GM19324 (cell line): ENCODE data around the gene KLHDC7A.
"Not testable (repeated sequence)": the region's sequence is repeated elsewhere in the genome, so short reads cannot be mapped to it uniquely, and the experiment has no call there.

Experiments used
- ATAC-seq: cut with Tn5 transposase; IDR thresholded peaks from one replicate; pipeline ENCODE4 v1.9.1; 2021; ENCODE audit warnings: mild to moderate bottlenecking, moderate library complexity; ENCODE audit not compliant: unreplicated experiment, low FRiP score

The KLHDC7A gene

GRCh38 chr1:18480315-18481189 lies at the start of gene KLHDC7A:
Gene KLHDC7A, plus strand, starts transcription at chr1:18480930. Its CDS starts 52 bp downstream, at chr1:18480982.
- ATAC-seq: no peak

DNA sequence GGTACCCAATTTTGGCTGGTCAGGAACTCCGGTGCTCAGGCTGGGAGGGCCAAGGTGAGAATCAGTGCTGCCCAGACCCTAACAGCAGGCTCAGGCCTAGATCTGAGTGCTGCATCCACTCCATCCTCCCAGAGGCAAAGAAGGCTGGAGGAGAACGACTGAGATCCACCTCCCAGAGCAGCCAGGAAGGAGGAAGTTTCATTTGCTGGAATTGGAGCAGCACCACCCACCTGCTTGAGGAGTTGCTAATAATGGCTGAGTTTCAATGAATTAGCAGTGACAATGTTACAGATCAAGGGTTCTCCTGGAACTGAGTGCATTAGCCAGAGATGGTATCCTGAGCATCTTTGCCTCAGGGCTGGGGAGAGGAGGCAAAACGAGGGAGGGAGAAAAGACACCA lies 46.7 kb upstream of the KLHDC7A start:
- no peak for ATAC-seq

DNA sequence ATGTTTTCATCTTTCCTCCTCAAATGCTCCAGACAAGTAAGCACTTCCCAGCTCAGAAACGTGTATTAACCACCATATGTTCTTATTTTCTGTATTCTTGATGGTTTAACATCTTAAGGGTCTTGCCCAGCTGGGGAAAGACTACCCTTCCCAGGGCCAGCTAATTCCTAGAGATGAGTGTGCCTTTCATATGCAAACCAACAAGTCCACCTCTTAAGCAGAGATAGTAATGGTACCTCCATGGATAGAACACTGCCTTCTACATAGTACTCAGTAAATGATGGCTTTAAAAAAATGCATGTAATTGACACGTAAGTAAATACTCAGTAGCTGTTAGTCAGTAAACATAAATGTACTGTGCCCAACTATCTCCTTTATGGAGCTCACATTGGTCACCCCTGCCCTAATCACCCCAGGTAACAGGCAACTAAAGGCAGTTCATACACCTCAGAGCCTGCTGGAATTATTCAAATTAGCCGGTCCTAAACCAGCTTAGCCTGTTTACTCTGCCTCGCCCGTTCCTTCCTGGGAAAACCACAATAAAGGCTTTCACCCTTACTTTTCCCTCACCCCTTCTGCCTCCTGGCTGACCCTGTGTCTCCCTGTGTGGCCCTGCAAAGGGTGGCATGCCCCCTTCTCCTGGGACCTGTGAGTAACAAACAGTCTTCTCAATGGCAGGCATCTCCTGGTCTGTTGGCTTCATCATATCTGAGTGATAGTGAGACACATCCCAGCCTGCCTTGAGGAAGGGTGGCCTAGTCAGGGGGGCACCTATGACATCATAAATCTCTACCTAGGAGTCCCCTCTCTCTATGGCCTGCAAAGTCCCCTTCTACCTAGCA lies 40.1 kb upstream of the KLHDC7A start:
- ATAC-seq: no peak

DNA sequence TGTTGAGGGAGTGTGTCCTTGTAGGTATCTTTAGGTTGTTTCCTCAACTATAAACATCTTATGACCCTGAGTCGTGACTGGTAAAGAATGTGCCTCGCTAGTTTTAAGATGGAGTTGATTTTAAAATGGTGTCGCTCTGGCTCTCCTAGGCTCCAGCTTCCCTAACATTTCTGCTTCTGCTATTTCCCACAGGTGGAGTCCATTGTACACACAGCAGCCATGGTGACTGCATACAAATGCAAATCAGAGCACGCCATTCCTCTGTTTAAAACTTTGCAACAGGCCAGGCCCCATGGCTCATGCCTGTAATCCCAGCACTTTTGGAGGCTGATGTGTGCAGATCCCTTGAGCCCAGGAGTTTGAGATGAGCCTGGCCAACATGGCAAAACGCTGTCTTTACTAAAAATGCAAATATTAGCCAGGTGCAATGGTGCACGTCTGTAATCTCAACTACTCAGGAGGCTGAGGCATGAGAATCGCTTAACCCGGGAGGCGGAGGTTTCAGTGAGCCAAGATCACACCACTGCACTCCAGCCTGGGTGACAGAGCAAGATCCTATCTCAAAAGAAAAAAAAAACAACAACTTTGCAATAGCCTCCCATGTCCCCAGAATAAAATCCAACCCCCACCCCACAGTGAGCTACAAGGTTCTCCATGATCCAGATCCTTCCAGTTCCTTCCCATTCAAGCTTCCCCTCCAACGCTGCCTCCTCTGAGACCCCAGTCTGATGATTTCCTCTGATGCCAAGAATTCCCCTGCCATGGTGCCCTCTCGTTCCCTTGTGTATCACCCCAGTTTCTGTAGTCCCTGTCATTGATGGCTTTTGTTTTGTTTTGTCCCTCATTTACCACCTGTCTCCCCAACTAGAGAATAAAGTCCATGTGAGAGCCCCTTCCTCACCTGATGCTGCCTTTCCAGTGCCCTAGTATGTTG lies 36.9 kb upstream of the KLHDC7A start:
- no peak for ATAC-seq

DNA sequence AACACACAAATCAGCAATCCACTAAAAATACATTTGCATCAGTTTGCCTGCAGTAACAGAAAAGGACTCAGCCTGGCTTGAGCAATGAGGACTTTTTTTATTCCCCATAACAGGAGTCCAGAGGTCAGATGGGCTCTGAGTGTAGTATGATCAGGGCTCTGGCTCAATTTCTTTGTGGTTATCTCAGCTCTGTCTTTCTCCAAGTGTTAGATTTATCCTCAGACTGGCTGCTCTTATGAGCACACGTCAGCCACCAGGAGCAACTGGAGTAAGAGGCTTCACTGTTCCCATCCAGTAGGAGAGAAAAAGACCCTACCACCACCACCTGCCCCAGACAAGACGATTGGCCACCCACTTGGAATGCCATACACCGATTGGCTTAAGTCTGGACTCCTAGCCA lies 36.2 kb upstream of the KLHDC7A start:
- no peak for ATAC-seq

GRCh38 chr1:18446751-18447150 lies 34.0 kb upstream of the KLHDC7A start:
- no peak for ATAC-seq

DNA sequence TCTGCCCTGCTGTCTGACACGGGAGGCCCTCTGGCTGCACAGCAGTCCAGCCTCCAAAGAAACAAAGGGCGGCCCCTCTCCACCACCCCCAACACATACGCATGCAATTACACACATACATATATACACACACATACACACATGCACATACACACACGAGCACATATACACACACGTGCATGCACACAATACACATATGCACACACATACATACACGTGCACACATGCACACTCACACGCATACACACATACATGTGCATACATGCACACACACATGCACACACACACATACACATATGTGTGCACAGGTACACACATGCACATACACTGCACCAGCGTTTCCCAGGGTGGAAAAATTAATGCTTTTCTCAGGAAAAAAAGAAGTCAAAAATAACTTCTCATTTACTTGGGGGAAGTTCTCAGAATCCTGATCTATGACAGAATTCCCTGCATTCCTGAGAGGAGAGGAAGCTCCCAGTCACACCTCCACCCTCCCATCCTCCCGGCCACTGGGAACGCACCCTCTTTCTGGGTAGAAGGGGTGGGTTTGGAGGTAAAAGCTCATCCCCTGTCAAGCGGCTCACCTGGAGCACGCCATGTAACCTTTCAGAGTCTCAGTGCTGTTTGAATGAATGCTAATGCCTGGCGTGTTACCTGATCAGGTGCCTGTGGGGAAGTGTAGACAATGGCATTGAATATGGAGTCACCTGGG lies 33.1 kb upstream of the KLHDC7A start:
- no peak for ATAC-seq

DNA sequence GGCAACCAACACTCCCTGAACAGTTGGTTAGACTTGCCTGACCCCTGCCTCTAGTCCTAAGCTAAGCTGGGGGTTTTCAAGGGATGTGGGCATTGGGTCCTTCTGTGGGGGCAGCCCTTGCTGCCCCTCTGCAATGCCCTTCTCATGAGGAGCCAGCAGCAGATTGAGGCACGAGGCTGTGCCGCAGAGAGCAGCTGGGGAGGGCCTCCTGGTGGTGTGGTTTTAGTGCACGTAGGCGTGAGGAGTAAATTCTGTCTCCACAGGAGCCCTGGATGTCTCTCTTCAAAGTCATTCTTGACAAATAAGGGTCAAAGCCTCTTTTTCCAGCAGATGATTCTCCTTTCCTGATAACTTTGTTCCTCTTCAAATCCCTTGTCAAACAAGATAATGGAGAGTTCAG lies 31.8 kb upstream of the KLHDC7A start:
- no peak for ATAC-seq

GRCh38 chr1:18452550-18452949 lies 28.2 kb upstream of the KLHDC7A start:
- no peak for ATAC-seq

DNA sequence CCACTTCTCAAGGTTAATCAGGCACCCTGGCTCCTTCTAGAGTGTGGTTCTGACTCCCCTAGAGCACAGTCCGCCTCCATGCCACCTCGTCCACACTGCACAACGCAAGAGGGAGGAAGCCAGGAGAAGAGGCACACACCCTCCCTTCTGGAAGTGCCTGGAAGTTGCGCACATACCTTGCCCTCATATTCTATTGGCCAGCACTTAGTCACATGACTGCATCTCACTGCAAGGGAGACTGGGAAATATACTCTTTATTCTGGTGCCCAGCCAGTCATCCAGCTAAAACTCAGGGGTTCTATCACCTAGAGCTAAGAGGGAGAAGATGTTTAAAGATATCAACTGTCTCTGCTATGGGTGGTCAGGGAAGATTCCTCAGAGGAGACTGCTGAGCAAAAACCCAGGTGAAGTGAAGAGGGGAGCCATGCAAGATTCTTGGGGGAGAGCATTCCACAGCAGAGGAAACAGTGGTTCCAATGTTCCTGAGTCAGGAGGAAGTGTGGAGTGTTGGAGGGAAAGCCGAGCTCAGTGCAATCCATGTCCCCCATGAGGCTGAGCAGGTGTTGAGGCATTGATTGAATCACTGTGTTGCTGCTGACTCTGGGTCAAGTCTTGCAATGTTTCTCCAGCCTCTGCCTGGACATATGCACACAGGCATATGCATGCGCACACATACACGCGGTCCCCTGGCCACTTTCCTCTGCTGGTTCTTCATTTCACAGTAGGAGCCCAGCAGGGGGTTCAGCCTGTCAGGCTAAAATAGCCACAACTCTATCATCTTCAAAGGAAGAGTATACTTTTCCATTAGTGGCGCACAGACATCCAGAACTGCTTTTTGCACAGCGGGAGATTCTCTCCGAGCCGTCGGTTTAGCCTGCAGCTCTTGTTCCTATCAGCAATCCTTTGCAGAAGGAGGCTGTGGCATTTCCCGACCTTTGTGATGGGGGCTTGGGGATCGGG lies 22.3 kb upstream of the KLHDC7A start:
- no peak for ATAC-seq

- ATAC-seq: no peak
Observed at GRCh38 chr1:18461656-18462055, 19.1 kb upstream of the KLHDC7A start.

DNA sequence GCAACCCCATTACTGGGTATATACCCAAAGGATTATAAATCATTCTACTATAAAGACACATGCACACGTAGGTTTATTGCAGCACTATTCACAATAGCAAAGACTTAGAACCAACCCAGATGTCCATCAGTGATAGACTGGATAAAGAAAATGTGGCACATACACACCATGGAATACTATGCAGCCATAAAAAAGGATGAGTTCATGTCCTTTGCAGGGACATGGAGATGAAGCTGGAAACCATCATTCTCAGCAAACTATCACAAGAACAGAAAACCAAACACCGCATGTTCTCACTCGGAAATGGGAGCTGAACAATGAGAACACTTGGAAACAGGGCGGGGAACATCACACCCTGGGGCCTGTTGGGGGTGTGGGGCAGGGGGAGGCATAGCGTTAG lies 18.2 kb upstream of the KLHDC7A start:
- not testable (repeated sequence) for ATAC-seq

DNA sequence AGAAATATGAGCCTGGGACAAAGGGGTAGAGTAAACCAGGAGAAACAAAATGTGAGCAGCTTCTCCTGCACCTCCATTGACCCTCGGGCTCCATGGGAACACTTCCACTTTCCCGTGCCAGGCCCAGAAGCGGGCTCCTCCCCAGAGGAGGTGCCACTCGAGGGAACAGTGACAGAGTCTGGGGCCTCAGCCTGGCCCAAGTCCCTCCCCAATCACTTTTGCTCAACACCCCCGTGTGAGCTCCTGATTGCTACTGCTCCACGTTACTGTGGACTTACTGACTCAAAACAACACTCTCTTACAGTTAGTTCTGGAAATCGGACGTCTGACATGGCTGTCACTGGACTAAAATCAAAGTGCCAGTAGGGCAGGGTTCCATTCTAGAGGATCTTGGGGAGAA lies 17.7 kb upstream of the KLHDC7A start:
- no peak for ATAC-seq

DNA sequence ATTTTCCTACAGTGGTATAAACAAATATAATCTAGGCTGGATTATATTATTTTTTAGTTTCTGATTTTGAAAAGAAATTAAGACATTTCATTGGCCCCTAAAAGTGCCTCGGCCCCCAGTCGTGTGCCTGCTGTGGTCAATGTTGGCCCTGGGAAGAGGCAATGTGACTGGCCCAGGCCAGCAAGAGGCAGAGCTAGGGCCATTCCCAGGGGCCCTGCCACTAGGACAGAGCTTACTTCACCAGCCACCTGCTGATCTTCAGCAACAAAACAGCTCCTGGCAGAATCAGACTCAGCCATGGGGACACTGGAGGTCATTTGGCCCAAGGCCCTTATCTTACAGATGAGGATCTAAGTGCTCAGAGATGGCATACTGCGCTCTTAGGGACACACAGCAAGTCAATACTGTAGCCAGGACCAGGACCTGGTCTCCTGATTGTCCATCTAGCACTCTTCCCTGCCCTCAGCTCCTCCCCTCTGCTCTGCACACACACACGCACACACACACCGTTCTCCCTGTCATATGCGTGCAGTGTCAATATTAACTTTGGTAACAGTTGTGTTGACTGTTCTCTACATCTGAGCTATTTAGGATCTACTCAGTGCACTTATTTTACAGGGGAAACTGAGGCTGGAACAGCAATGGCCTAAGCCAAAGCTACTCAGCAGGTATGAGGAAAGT lies 16.6 kb upstream of the KLHDC7A start:
- ATAC-seq: no peak

GRCh38 chr1:18464665-18465050 lies 16.1 kb upstream of the KLHDC7A start:
- no peak for ATAC-seq

GRCh38 chr1:18466676-18467075 lies 14.1 kb upstream of the KLHDC7A start:
- ATAC-seq: no peak

DNA sequence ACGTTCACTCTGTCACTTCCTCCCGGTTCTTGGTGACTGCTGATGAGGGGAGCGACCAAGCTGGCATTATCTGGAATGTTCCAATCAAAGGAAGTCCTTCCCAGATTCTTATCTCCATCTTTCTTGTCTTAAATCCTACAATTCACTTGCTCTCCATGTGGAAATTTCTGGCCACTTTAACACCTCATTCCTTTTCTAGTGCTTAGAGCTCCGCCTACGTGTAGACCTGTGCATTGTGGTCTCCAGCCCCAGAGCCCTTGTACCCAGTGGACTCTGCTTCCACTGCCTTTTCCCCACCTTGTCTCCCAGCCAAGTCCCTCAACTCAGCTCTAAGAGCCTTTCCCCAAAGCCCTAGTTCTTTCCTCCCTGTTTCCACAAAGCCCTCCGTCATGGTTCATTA lies 12.2 kb upstream of the KLHDC7A start:
- no peak for ATAC-seq

DNA sequence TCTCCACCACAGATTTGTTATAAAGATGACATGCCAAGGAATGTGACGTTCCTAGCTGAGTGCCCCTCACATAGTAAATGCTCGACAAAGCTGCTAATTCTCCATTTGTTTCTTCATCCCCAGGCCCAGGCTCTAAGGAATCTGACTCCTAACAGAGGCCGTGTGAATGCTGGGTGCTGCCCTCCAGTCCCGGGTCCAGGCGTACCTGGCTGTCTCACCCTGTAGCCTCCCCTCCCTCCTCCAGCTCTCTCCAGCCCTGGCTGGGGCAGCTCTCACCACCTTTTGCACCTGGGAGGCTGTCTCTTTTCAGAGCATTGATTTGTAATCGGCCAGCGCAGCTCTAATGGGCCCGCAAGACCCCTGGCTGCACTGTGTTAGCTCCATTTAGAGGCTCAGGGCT lies 11.2 kb upstream of the KLHDC7A start:
- no peak for ATAC-seq
